Measurements from ENCODE around the gene PHLPP2. TPM values are rescaled to one million over a fixed set of nuclear protein-coding genes. Genes with fewer than 3 reads are reported as not detected.

The PHLPP2 gene
- total RNA-seq, 1 donor from 2014 or later, result 9.3 TPM

DNA sequence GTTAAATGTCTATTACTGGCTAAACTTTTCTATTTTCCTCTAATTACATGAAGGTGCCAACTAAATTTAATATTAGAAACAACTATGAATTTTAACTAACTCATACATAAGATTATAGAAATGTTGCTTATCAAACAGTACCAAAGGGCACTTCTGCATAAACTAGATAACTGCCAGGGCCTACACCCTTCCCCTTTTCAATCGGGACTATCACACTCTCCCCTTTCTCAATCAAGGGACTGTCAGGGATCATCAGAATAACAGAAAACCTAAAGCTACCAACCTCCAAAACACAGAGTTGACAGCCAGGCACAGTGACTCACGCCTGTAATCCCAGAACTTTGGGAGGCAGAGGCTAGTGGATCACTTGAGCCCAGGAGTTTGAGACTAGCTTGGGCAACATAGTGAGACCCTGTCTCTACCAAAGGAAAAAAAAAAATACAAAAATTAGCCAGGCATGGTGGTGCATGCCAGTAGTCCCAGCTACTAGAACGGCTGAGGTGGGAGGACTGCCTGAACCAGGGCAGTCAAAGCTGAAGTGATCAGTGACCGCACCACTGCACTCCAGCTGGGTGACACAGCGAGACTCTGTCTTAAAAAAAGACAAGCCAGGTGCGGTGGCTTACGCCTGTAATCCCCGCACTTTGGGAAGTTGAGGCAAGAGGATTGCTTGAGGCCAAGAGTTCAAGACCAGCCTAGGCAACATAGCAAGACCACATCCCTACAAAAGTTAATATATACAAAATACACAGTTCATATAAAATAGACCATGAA is 3.2 kb upstream of the PHLPP2 start:
- no peaks in the 10 kb centered on the region for H3K27me3 ChIP-seq
- no peaks in the 10 kb centered on the region for H3K9me3 ChIP-seq
- TF ChIP-seq, protein P1, sequence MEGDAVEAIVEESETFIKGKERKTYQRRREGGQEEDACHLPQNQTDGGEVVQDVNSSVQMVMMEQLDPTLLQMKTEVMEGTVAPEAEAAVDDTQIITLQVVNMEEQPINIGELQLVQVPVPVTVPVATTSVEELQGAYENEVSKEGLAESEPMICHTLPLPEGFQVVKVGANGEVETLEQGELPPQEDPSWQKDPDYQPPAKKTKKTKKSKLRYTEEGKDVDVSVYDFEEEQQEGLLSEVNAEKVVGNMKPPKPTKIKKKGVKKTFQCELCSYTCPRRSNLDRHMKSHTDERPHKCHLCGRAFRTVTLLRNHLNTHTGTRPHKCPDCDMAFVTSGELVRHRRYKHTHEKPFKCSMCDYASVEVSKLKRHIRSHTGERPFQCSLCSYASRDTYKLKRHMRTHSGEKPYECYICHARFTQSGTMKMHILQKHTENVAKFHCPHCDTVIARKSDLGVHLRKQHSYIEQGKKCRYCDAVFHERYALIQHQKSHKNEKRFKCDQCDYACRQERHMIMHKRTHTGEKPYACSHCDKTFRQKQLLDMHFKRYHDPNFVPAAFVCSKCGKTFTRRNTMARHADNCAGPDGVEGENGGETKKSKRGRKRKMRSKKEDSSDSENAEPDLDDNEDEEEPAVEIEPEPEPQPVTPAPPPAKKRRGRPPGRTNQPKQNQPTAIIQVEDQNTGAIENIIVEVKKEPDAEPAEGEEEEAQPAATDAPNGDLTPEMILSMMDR (IDR thresholded peaks at IDR 0.05), result no peak
- H3K36me3 ChIP-seq, result peaks cover 27% of the 10 kb centered on the region
- no peak overlapping the region for H3K27ac ChIP-seq
- H3K4me1 ChIP-seq, result peaks cover 13% of the 10 kb centered on the region
- ATAC-seq, result no peak
- no peak for DNase-seq
- intact Hi-C loops (cut with DNase I), result no loop called here
- H3K4me3 ChIP-seq, result no peak overlapping the region

DNA sequence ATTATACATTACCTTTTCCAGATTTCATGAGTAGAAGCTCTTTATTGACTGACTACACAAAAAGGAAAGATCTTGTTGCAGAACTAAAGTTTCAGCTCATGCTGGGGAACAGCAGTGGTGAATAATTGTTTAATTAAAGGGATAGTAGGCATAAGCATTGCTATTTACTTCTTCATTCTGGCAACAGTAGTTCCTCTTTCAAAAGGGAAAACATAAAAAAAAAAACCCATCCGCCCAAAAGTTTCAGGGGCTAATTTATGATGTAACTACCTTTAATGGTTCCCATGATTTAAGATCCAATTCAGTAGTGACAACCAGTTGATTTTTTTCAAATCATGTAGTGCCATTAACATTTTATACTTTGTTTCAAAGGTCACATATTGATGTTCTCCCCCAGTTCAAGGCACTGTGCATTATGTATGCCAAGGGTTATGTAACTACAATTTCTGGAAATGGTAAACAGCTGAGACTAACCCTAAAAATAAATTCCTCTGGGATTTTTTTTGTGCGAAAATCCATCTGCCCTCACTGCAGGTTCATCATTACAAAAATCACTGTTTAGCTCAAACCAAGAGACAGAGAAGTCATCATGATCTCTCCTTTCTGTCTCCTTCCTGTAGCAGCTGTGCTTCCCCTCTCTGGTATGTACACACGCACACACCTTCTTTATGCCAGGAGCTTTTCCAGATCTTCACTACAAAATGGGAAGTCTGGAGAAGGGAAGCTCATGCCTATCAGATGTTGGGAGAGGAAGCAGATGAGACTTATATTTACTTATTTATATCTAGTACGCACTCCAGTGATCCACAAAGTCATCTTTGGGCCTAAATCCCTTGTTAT is 2.2 kb upstream of the PHLPP2 start:
- intact Hi-C loops (cut with DNase I), result no loop called here
- Histone ChIP-seq H3K4me1 (peaks cover 21% of the 10 kb centered on the region), H3K9me3 (no peaks in the 10 kb centered on the region), H3K27ac (no peak overlapping the region), H3K36me3 (peaks cover 17% of the 10 kb centered on the region), H3K4me3 (no peak overlapping the region), H3K27me3 (no peaks in the 10 kb centered on the region)
- DNase-seq (no peak), ATAC-seq (no peak)
- TF ChIP-seq, protein P1 (IDR thresholded peaks at IDR 0.05), result no peak

DNA sequence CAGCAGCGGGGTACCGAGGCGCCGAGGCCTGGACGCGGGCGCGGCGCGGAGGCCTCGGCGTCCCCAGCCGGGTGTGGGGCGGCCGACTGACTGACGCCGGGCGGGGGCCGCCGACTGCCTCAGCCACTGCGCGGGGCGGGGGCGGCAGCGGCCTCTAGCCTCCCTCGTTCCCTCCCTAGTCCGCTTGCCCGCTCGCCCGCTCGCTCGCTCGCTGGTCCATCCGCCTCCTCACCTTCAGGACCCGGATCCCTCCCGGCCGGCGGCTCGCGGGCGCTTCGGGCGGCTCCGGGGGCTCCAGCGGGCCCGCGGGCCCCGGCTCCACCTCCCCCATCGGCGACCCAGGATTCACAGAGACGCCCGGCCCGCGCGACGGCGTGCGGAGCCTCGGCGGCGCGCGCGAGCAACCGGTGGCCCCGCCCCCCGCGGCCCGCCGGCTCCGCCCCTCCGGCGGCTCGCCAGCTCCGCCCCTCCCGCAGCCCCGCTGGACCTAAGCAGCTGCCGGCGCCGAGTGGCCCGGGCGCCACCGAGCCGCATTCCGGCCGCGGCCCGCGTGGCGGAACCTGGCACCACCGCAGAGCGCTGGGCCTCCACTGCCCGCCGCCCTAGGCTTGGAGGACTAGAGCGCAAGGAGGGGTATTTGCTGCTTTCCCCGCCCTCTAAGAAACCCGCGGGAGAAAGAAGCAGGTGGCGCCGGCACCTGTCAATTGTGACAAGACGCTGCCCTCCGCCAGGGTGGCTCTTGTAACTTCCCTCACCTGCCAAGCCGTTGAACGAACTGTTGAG is 773 bp downstream of the PHLPP2 start:
- DNase-seq (peak; percentile 89), ATAC-seq (peak; percentile 95)
- H3K27me3 ChIP-seq, result no peaks in the 10 kb centered on the region
- H3K27ac ChIP-seq, result peak overlapping the region; percentile 87
- H3K4me1 ChIP-seq, result peaks cover 21% of the 10 kb centered on the region
- H3K36me3 ChIP-seq, result no peaks in the 10 kb centered on the region
- intact Hi-C loops (cut with DNase I), result no loop called here
- H3K4me3 ChIP-seq, result peak overlapping the region; percentile 80
- TF ChIP-seq, protein P1 (IDR thresholded peaks at IDR 0.05), result peak; percentile 11
- H3K9me3 ChIP-seq, result no peaks in the 10 kb centered on the region

DNA sequence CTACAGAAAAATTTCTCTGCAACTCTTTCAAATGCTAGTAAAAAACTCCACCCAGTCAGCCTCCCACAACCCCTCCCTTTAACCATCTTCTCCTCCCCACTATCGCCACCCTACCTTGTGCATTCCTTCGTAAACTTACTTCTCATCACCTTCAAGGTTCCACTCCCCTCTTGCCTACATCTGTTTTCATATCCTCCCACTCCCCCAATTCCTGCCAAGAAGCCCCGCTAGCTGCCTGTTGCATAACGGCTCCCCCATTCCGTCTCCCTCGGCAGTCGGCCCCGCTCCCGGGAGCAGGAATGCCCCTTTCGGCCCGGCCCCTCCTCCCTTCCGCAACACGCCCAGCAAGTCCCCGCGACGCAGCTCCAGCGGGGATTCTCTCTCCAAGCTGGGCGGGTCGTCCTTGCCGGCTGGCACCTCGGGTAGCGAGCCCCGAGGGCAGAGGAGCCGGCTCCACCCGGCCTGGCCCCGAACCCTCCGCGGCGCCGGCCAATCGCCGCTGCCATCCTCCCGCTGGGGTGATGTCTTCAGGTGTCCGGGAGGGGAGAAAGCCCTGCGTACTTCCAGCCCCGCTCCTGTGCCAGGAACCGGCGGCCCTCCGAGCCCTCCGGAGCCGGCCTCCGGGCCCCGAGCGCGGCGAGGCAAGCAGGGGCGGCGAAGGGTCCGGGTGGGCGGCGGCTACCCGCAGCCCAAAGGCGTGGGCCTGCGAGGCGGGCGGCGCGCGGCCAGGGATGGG is 1.5 kb downstream of the PHLPP2 start:
- Histone ChIP-seq H3K27ac (peak overlapping the region; percentile 87), H3K27me3 (no peaks in the 10 kb centered on the region), H3K4me1 (peaks cover 21% of the 10 kb centered on the region), H3K9me3 (no peaks in the 10 kb centered on the region), H3K36me3 (no peaks in the 10 kb centered on the region), H3K4me3 (peak overlapping the region; percentile 80)
- TF ChIP-seq, protein P1 (IDR thresholded peaks at IDR 0.05), result no peak
- intact Hi-C loops (cut with DNase I), result no loop called here
- ATAC-seq (peak; percentile 65), DNase-seq (peak; percentile 83)

Measured in upper lobe of right lung (tissue), 1 donor.